RWPE1 (cell line): Measurements from ENCODE around the gene ARPC1A.
"Not testable (repeated sequence)": the region's sequence is repeated elsewhere in the genome, so short reads cannot be mapped to it uniquely, and the experiment has no call there.

Experiments used
- CTCF ChIA-PET: fragments of 350-600 bp; sonication (Branson Sonifier 250); formaldehyde crosslinking; extraction: SDS; loops from one replicate; lab custom pipeline; 2021; lab: Yijun Ruan, JAX
- POLR2A ChIA-PET: fragments of 400-600 bp; formaldehyde crosslinking; extraction: SDS; loops from one replicate; lab custom pipeline; 2020; ENCODE audit warnings: antibody characterized with exemption; ENCODE audit not compliant: low non-redundant PET; lab: Yijun Ruan, JAX
- DNase-seq: peaks from one replicate; pipeline ENCODE4 v3.0.0; 2012; ENCODE audit warnings: low spot score
- H3K27ac ChIP-seq: fragments of 450-650 bp; 2 replicates; pipeline ENCODE4 v1.5.1; 2017
- TF ChIP-seq, protein P1 (sequence below): fragments of 450-650 bp; conservative IDR thresholded peaks from 2 replicates; pipeline ENCODE4 v1.5.1; 2017; ENCODE audit warnings: low read depth, mild to moderate bottlenecking

ARPC1A gene

DNA sequence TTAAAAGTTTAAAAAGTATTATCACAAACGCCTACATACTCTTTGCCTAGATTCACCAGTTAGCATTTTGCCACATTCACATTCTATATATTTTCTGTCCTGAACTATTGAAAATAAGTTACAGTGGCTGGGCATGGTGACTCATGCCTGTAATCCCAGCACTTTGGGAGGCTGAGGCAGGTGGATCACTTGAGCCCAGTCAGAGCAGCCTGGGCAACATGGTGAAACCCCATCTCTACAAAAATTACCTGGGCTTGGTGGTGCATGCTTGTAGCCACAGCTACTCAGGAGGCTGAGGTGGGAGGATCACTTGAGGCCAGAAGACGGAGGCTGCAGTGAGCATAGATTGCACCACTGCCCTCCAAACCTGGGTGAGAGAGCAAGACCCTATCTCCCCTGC is 5.3 kb downstream of the ARPC1A start:
- H3K27ac ChIP-seq = peak overlapping the region; percentile 97
- POLR2A ChIA-PET = no interaction called here
- TF ChIP-seq, protein P1, sequence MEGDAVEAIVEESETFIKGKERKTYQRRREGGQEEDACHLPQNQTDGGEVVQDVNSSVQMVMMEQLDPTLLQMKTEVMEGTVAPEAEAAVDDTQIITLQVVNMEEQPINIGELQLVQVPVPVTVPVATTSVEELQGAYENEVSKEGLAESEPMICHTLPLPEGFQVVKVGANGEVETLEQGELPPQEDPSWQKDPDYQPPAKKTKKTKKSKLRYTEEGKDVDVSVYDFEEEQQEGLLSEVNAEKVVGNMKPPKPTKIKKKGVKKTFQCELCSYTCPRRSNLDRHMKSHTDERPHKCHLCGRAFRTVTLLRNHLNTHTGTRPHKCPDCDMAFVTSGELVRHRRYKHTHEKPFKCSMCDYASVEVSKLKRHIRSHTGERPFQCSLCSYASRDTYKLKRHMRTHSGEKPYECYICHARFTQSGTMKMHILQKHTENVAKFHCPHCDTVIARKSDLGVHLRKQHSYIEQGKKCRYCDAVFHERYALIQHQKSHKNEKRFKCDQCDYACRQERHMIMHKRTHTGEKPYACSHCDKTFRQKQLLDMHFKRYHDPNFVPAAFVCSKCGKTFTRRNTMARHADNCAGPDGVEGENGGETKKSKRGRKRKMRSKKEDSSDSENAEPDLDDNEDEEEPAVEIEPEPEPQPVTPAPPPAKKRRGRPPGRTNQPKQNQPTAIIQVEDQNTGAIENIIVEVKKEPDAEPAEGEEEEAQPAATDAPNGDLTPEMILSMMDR = no peak
- CTCF ChIA-PET = no interaction called here
- no peak for DNase-seq

GRCh38 chr7:99339595-99339994 is 13.9 kb downstream of the ARPC1A start:
- DNase-seq = no peak
- ChIA-PET CTCF (no interaction called here), POLR2A (no interaction called here)
- TF ChIP-seq, protein P1 = no peak
- no peak overlapping the region for H3K27ac ChIP-seq

DNA sequence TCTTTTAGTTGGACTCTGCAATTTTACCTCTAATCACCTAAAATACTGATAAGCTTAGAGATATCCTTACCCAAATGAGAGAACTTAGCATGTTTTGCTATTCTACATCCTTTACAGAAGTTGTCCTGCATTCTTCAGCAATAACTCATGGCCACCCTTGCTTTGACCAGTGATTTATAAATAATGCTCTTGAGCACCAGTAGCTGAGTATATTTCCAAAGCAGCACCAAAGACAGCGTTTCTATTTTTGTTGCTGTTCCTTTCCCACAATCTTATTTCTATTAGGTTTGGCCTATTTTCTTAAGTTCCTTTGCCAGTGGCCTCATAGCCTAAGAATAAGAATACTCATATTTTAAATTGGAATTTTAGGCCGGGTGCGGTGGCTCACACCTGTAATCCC is 15.0 kb downstream of the ARPC1A start:
- TF ChIP-seq, protein P1 = no peak
- CTCF ChIA-PET = interaction anchor here (0.6 kb wide), 1 partner anchor 25 kb away, joined by 3 read pairs; no protein-coding TSS in a partner anchor
- H3K27ac ChIP-seq = no peak overlapping the region
- no peak for DNase-seq
- POLR2A ChIA-PET = no interaction called here

- TF ChIP-seq, protein P1 = no peak
- CTCF ChIA-PET = interaction anchor here (0.6 kb wide), 1 partner anchor 22 kb away, joined by 3 read pairs; no protein-coding TSS in a partner anchor
- POLR2A ChIA-PET = no interaction called here
- no peak for DNase-seq
- no peak overlapping the region for H3K27ac ChIP-seq
Observed at GRCh38 chr7:99344061-99344647, 18.5 kb downstream of the ARPC1A start.

- POLR2A ChIA-PET, H3K27ac ChIP-seq, DNase-seq: not testable (repeated sequence)
- CTCF ChIA-PET = interaction anchor here (0.6 to 0.7 kb wide), 2 partner anchors 406 to 637 kb away, joined by 3 read pairs; no protein-coding TSS in a partner anchor
Observed at GRCh38 chr7:99350641-99351040, 24.9 kb downstream of the ARPC1A start.

- TF ChIP-seq, protein P1 = no peak
- POLR2A ChIA-PET = no interaction called here
- no peak overlapping the region for H3K27ac ChIP-seq
- no peak for DNase-seq
- CTCF ChIA-PET = no interaction called here
Observed at GRCh38 chr7:99352247-99352646, 26.5 kb downstream of the ARPC1A start.

- DNase-seq = no peak
- ChIA-PET POLR2A (no interaction called here), CTCF (interaction anchor here (0.7 to 1.0 kb wide), 2 partner anchors 11 to 376 kb away, joined by 4 read pairs; no protein-coding TSS in a partner anchor)
- no peak overlapping the region for H3K27ac ChIP-seq
- TF ChIP-seq, protein P1 = no peak
Observed at GRCh38 chr7:99355098-99355497, 29.4 kb downstream of the ARPC1A start.
